CD4-positive, CD25-positive, alpha-beta regulatory T cell (primary cell): ENCODE results near the gene NIM1K. TPM values are rescaled to one million over a fixed set of nuclear protein-coding genes. Genes with fewer than 3 reads are reported as not detected.
"Not testable (repeated sequence)": the region's sequence is repeated elsewhere in the genome, so short reads cannot be mapped to it uniquely, and the experiment has no call there.

ENCODE experiments used
- ATAC-seq, 2 donors: fragments of 150-1000 bp; cut with Tn5 transposase; one replicate each; pipeline ENCODE4 v1.10.0; 2021; ENCODE audit warnings: low read depth in 2 of 2, moderate number of reproducible peaks in 2 of 2, moderate library complexity in 1 of 2
- DNase-seq, 3 donors: peaks; one replicate each; pipeline versions ENCODE4 v3.0.0 to v3.0.0-alpha.2; 2012 to 2022; ENCODE audit warnings: mixed read lengths in 1 of 3
- H3K27ac ChIP-seq: one replicate; pipeline ENCODE4 v1.7.0; 2013; ENCODE audit warnings: mild to moderate bottlenecking, low read length; ENCODE audit not compliant: insufficient read depth, poor library complexity, severe bottlenecking
- H3K27me3 ChIP-seq: one replicate; pipeline ENCODE4 v1.7.0; 2013; ENCODE audit warnings: low read length; ENCODE audit not compliant: control insufficient read depth, insufficient read depth
- H3K36me3 ChIP-seq: one replicate; pipeline ENCODE4 v1.7.0; 2013; ENCODE audit warnings: mild to moderate bottlenecking, low read length, moderate library complexity; ENCODE audit not compliant: control insufficient read depth, insufficient read depth
- H3K4me1 ChIP-seq: 2 replicates; pipeline ENCODE4 v1.7.0; 2013; ENCODE audit warnings: mild to moderate bottlenecking, low read length; ENCODE audit not compliant: insufficient read depth, control insufficient read depth, poor library complexity, severe bottlenecking
- H3K4me3 ChIP-seq: one replicate; pipeline ENCODE4 v1.7.0; 2013; ENCODE audit warnings: low read depth, mild to moderate bottlenecking, low read length, moderate library complexity
- H3K9me3 ChIP-seq, 2 experiments: 1 replicate in 1 of 2; 2 replicates in 1 of 2; pipeline ENCODE4 v1.7.0; 2013; ENCODE audit warnings: low read length in 2 of 2, mild to moderate bottlenecking in 1 of 2, moderate library complexity in 1 of 2; ENCODE audit not compliant: control insufficient read depth in 2 of 2
- H3K27ac Mint-ChIP-seq, 3 donors: one replicate each; pipeline ENCODE4 v1.8.0; 2020 to 2022; ENCODE audit warnings: mild to moderate bottlenecking in 3 of 3, mixed read lengths in 3 of 3, moderate library complexity in 2 of 3
- H3K27me3 Mint-ChIP-seq: one replicate; pipeline ENCODE4 v1.8.0; 2022; ENCODE audit warnings: mild to moderate bottlenecking, mixed read lengths
- H3K36me3 Mint-ChIP-seq: one replicate; pipeline ENCODE4 v1.8.0; 2020; ENCODE audit warnings: mixed read lengths
- H3K4me1 Mint-ChIP-seq, 4 donors: one replicate each; pipeline ENCODE4 v1.8.0; 2020 to 2022; ENCODE audit warnings: mixed read lengths in 4 of 4, mild to moderate bottlenecking in 1 of 4
- H3K4me3 Mint-ChIP-seq, 4 donors: one replicate each; pipeline ENCODE4 v1.8.0; 2020 to 2022; ENCODE audit warnings: mild to moderate bottlenecking in 4 of 4, mixed read lengths in 4 of 4, moderate library complexity in 3 of 4
- H3K9me3 Mint-ChIP-seq, 7 donors: one replicate each; pipeline ENCODE4 v1.8.0; 2020 to 2022; ENCODE audit warnings: mixed read lengths in 7 of 7, mild to moderate bottlenecking in 3 of 7, moderate library complexity in 2 of 7
- polyA plus RNA-seq, 4 donors: library from polyadenylated mRNA; unstranded; fragments of 300-500 nt; fragmentation: Illumina TruSeq; gene quantifications; one replicate each; pipeline ENCODE4 v1.2.3, GENCODE V29; 2021
- total RNA-seq: library from RNA; stranded (reverse); gene quantifications from one replicate; pipeline ENCODE4 v1.2.3, GENCODE V29; 2022

The NIM1K gene
- total and polyA plus RNA-seq, 5 donors from 2014 or later: 0.16 to 0.67 (median 0.26) TPM; not detected in 2

DNA sequence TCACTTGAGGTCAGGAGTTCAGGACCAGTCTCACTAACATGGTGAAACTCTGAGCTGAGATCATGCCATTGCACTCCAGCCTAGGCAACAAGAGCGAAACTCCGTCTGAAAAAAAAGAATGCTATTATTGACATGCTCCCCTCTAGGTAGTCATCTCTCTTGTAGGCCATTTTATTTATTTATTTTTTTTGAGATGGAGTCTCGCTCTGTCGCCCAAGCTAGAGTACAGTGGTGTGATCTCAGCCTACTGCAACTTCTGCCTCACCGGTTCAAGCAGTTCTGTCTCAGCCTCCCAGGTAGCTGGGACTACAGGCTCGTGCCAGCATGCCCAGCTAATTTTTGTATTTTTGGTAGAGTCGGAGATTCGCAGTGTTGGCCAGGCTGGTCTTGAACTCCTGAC, 20.6 kb upstream of the NIM1K start:
- H3K4me1 ChIP-seq: no peaks in the 10 kb centered on the region
- DNase-seq (no peak), ATAC-seq (no peak)
- peaks cover 5 to 15% (median 6%) of the 10 kb centered on the region in 4 donors for H3K4me1 Mint-ChIP-seq
- H3K4me3 ChIP-seq: no peak overlapping the region
- no peak overlapping the region for H3K27ac ChIP-seq
- no peak overlapping the region for H3K4me3 Mint-ChIP-seq
- H3K27me3 ChIP-seq: no peaks in the 10 kb centered on the region
- peak overlapping the region in 1 of 3 donors; percentile 52 for H3K27ac Mint-ChIP-seq
- H3K27me3 Mint-ChIP-seq: no peaks in the 10 kb centered on the region
- peaks cover 42% of the 10 kb centered on the region for H3K36me3 ChIP-seq
- no peaks in the 10 kb centered on the region for H3K9me3 Mint-ChIP-seq
- no peaks in the 10 kb centered on the region for H3K9me3 ChIP-seq
- peaks cover 44% of the 10 kb centered on the region for H3K36me3 Mint-ChIP-seq

DNA sequence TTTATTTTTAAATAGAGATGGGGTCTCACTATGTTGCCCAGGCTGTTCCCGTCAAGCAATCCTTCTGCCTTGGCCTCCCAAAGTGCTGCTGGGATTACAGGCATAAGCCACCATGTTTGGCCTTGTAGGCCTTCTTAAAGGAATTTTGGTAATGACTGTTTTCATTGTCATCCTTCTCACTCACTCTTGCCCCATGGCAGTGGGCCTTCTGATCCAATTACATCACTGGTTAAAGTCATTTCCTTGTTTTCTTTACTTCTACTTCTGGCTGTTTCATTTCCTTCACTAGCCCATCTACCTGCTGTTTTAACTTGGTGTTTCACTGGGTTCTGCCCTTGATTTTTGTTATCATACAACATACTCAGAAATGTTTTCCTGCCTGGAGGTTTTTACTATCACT, 20.1 kb upstream of the NIM1K start:
- Histone ChIP-seq H3K4me3 (no peak overlapping the region), H3K27me3 (no peaks in the 10 kb centered on the region), H3K36me3 (peaks cover 42% of the 10 kb centered on the region), H3K4me1 (no peaks in the 10 kb centered on the region), H3K27ac (no peak overlapping the region), H3K9me3 (no peaks in the 10 kb centered on the region)
- no peaks in the 10 kb centered on the region for H3K9me3 Mint-ChIP-seq
- H3K27ac Mint-ChIP-seq: no peak overlapping the region
- ATAC-seq (no peak), DNase-seq (no peak)
- H3K4me1 Mint-ChIP-seq: peaks cover 4 to 13% (median 6%) of the 10 kb centered on the region in 4 donors
- H3K4me3 Mint-ChIP-seq: no peak overlapping the region
- H3K36me3 Mint-ChIP-seq: peaks cover 41% of the 10 kb centered on the region
- H3K27me3 Mint-ChIP-seq: no peaks in the 10 kb centered on the region

DNA sequence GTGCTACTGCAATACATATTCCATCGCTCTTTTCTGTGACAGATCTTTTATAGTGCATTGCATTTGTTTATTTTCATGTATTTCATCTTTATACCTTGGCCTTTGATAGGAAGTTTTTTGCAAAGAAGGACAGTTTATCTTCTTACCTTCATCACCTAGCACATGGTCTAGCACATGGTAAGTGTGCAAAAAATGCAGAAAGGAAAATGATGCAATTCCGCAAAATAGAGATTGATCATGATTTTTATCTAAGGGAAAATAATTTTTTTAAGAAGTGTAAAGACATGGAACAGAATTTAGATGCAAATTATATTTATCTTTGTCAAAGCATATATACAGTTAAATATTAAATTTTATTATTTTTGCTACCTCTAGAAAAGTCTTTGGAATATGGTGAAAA, 19.2 kb upstream of the NIM1K start:
- no peaks in the 10 kb centered on the region for H3K9me3 Mint-ChIP-seq
- Histone ChIP-seq H3K4me1 (no peaks in the 10 kb centered on the region), H3K27me3 (no peaks in the 10 kb centered on the region), H3K9me3 (no peaks in the 10 kb centered on the region), H3K36me3 (peaks cover 43% of the 10 kb centered on the region), H3K27ac (no peak overlapping the region), H3K4me3 (no peak overlapping the region)
- peak overlapping the region in 1 of 3 donors; percentile 39 for H3K27ac Mint-ChIP-seq
- DNase-seq (no peak), ATAC-seq (no peak)
- peak overlapping the region in 1 of 4 donors; percentile 22 for H3K4me3 Mint-ChIP-seq
- H3K4me1 Mint-ChIP-seq: peaks cover 4 to 12% (median 6%) of the 10 kb centered on the region in 4 donors
- peaks cover 42% of the 10 kb centered on the region for H3K36me3 Mint-ChIP-seq
- no peaks in the 10 kb centered on the region for H3K27me3 Mint-ChIP-seq

DNA sequence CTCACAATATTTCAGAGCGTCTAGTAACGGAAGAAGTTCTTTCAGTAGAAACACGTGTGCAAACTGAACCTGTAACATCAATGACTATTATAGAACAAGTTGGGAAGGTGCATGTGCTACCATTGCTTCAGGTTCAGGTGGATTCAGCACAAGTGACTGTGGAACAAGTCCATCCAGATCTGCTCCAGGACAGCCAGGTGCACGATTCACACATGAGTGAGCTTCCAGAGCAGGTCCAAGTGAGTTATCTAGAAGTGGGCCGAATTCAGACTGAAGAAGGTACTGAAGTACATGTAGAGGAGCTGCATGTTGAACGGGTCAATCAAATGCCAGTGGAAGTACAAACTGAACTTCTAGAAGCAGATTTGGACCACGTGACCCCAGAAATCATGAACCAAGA, 17.4 kb upstream of the NIM1K start:
- Histone ChIP-seq H3K9me3 (no peaks in the 10 kb centered on the region), H3K4me3 (no peak overlapping the region), H3K27me3 (no peaks in the 10 kb centered on the region), H3K4me1 (no peaks in the 10 kb centered on the region), H3K36me3 (peaks cover 31% of the 10 kb centered on the region), H3K27ac (no peak overlapping the region)
- peaks cover 4 to 7% (median 5%) of the 10 kb centered on the region in 4 donors for H3K4me1 Mint-ChIP-seq
- peaks cover 41% of the 10 kb centered on the region for H3K36me3 Mint-ChIP-seq
- no peak for DNase-seq
- no peaks in the 10 kb centered on the region for H3K9me3 Mint-ChIP-seq
- peak overlapping the region in 2 of 3 donors; percentile 37 to 83 for H3K27ac Mint-ChIP-seq
- ATAC-seq: no peak
- H3K27me3 Mint-ChIP-seq: no peaks in the 10 kb centered on the region
- H3K4me3 Mint-ChIP-seq: no peak overlapping the region

DNA sequence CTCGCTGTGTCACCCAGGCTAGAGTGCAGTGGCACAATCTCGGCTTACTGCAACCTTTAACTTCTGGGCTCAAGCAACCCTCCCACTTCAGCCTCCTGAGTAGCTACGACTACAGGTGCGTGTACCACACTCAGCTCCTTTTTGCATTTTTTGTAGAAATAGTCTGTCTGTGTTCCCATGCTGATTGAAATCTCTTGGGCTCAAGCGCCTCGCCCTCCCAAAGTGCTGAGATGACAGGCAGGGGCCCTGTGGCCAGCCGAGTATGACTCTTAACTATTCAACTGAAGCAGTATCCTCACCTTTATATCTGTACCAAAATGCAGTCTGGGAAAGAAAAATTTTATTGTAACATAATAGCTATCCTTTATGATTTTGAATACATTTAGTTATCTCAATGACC, 12.2 kb upstream of the NIM1K start:
- Mint-ChIP-seq H3K27ac (no peak overlapping the region), H3K9me3 (no peaks in the 10 kb centered on the region), H3K36me3 (peaks cover 27% of the 10 kb centered on the region), H3K4me1 (peaks cover 0 to 5% (median 0%) of the 10 kb centered on the region in 4 donors), H3K27me3 (no peaks in the 10 kb centered on the region), H3K4me3 (no peak overlapping the region)
- Histone ChIP-seq H3K9me3 (no peaks in the 10 kb centered on the region), H3K27ac (no peak overlapping the region), H3K4me1 (no peaks in the 10 kb centered on the region), H3K36me3 (peaks cover 11% of the 10 kb centered on the region), H3K27me3 (no peaks in the 10 kb centered on the region), H3K4me3 (no peak overlapping the region)
- no peak for ATAC-seq
- DNase-seq: no peak

DNA sequence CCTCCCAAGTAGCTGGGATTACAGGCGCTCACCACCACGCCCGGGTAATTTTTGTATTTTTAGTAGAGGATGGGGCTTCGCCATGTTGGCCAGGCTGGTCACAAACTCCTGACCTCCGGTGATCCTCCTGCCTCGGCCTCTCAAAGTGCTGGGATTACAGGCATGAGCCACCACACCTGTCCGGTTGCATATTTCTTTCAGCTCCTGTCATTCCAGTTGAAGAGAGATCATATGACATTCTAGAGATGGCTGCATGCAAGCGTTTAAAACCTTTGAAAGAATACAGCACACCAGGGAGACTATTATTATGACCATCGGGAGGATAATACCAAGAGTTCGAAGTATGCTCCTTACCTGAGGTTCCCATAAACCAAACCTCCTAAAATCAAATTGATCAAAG, 9.6 kb upstream of the NIM1K start:
- Histone ChIP-seq H3K9me3 (no peaks in the 10 kb centered on the region), H3K36me3 (peaks cover 2% of the 10 kb centered on the region), H3K4me3 (no peak overlapping the region), H3K27me3 (no peaks in the 10 kb centered on the region), H3K27ac (no peak overlapping the region), H3K4me1 (no peaks in the 10 kb centered on the region)
- Mint-ChIP-seq H3K4me3 (no peak overlapping the region), H3K4me1 (peaks cover 0 to 5% (median 0%) of the 10 kb centered on the region in 4 donors), H3K9me3 (no peaks in the 10 kb centered on the region), H3K27me3 (no peaks in the 10 kb centered on the region), H3K36me3 (peaks cover 17% of the 10 kb centered on the region), H3K27ac (no peak overlapping the region)
- no peak for DNase-seq
- no peak for ATAC-seq

DNA sequence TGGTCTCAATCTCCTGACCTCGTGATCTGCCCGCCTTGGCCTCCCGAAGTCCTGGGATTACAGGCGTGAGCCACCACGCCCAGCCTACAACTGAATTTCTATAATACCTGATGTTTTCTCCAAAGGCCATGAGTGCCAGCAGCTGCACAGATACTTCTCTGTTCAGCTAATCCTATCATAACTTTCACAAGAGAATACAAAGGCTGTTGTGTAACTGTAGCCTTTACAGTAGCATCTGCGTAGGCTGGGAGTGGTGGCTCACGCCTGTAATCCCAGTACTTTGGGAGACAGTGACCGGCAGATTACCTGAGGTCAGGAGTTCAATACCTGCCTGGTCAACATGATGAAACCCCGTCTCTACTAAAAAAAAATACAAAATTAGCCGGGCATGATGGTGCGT, 8.9 kb upstream of the NIM1K start:
- not testable (repeated sequence) for H3K27ac Mint-ChIP-seq, ATAC-seq

DNA sequence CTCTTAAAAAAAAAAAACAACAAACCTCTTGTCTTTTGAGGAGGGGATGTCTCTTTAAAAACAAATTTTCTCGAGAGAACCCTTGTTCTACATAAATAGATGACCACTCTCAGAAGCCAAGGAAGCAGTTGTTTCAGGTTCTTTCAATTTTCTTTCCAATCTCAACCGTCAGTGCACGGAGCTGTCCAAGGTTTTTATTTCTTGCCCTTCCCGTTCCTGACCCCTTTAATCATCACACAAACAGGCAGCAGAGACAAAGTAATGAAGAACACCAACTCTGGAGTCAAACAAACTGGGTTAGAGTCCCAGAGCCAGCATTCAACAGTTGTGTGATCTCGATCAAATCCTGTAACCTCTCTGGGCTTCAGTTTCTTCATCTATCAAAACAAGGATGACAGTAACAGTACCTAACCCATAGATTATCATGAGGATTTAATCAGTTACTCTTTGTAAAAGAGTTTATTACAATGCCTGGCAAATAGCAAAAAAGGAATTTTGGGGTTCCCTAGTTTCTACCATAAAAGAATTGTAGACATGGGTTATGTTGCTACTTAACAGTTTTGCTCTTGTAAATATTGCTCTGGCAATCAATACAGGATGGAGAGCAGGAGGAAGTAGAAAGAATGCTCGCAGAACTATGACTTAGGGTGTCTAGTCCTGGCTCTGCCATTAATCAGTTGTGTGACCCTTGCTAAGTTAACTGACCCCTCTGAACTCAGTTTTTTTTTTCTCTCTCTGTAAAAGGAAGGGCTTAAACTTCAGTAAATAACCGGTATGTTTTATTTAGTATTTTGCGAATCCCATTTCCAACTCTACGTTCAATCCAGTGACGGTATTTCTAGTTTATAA, 1.0 kb upstream of the NIM1K start:
- no peak overlapping the region for H3K27ac ChIP-seq
- Mint-ChIP-seq H3K4me3 (peak overlapping the region; percentile 80 to 95 (median 88)), H3K9me3 (no peaks in the 10 kb centered on the region), H3K27me3 (peaks cover 37% of the 10 kb centered on the region), H3K36me3 (peaks cover 3% of the 10 kb centered on the region), H3K27ac (no peak overlapping the region), H3K4me1 (peaks cover 9 to 31% (median 22%) of the 10 kb centered on the region in 4 donors)
- peaks cover 28% of the 10 kb centered on the region for H3K4me1 ChIP-seq
- DNase-seq (no peak), ATAC-seq (no peak)
- H3K27me3 ChIP-seq: peaks cover 11% of the 10 kb centered on the region
- peak overlapping the region; percentile 37 for H3K4me3 ChIP-seq
- H3K9me3 ChIP-seq: no peaks in the 10 kb centered on the region
- H3K36me3 ChIP-seq: no peaks in the 10 kb centered on the region

More for the DNA sequence above, 8.9 kb upstream of the NIM1K start:
- H3K27ac ChIP-seq, H3K4me1 Mint-ChIP-seq, H3K36me3 ChIP-seq, H3K4me3 ChIP-seq, H3K27me3 ChIP-seq, H3K9me3 Mint-ChIP-seq, H3K4me1 ChIP-seq, H3K9me3 ChIP-seq, H3K4me3 Mint-ChIP-seq, H3K27me3 Mint-ChIP-seq, DNase-seq: not testable (repeated sequence)
- peaks cover 12% of the 10 kb centered on the region for H3K36me3 Mint-ChIP-seq
